ENCODE data around the gene TAF8.
A peak's percentile ranks its signal among the peaks of the same experiment; 100 is the strongest.

TAF8 gene

GRCh38 chr6:42125663-42126062 lies 75.3 kb downstream of the TAF8 start:
- DNase-seq: no peak

- no peak for DNase-seq
These were observed 78.4 kb downstream of the TAF8 start for GRCh38 chr6:42128460-42129359.

GRCh38 chr6:42129360-42129676 lies 79.0 kb downstream of the TAF8 start:
- no peak for DNase-seq

GRCh38 chr6:42131531-42131930 lies 81.2 kb downstream of the TAF8 start:
- DNase-seq: no peak

- DNase-seq: no peak
These were observed 83.6 kb downstream of the TAF8 start for GRCh38 chr6:42133926-42134325.

- DNase-seq: no peak
These were observed 84.8 kb downstream of the TAF8 start for GRCh38 chr6:42135161-42135560.

- DNase-seq: no peak
These were observed 85.4 kb downstream of the TAF8 start for GRCh38 chr6:42135722-42136121.

- peak; percentile 14 for DNase-seq
These were observed 86.3 kb downstream of the TAF8 start for GRCh38 chr6:42136508-42137193.

Measured in CD4-positive, alpha-beta T cell treated with Interleukin-6 for 4 hours (primary cell).